Stomach (tissue), 9 donors: ENCODE measurements around the gene RIPOR3. TPM values are rescaled to one million over a fixed set of nuclear protein-coding genes. Genes with fewer than 3 reads are reported as not detected.
"Not testable (repeated sequence)": the region's sequence is repeated elsewhere in the genome, so short reads cannot be mapped to it uniquely, and the experiment has no call there.

ENCODE experiments used
- DNase-seq, 2 donors: peaks; one replicate each; pipeline versions ENCODE4 v3.0.0 to v3.0.0-alpha.2; 2013 to 2019
- H3K27ac ChIP-seq, 5 donors: fragments of 200-600 bp in 4 of 5; sonication (generic) in 4 of 5; one replicate each; pipeline ENCODE4 v1.5.1; 2013 to 2019; ENCODE audit warnings: mild to moderate bottlenecking in 1 of 5, moderate library complexity in 1 of 5
- H3K27me3 ChIP-seq, 3 donors: fragments of 200-600 bp; sonication (generic); one replicate each; pipeline ENCODE4 v1.5.1; 2017 to 2019; ENCODE audit warnings: mixed run types in 1 of 3
- H3K36me3 ChIP-seq, 4 donors: fragments of 200-600 bp; sonication (generic); 1 replicate in 3 of 4; 2 replicates in 1 of 4; pipeline ENCODE4 v1.5.1; 2016 to 2019
- H3K4me1 ChIP-seq, 4 donors: fragments of 200-600 bp; sonication (generic); one replicate each; pipeline ENCODE4 v1.5.1; 2016 to 2019
- H3K4me3 ChIP-seq, 4 donors: fragments of 200-600 bp; sonication (generic) in 3 of 4; one replicate each; pipeline ENCODE4 v1.5.1; 2016 to 2019; ENCODE audit warnings: mild to moderate bottlenecking in 1 of 4
- H3K9me3 ChIP-seq, 4 donors: fragments of 200-600 bp; sonication (generic); one replicate each; pipeline ENCODE4 v1.5.1; 2016 to 2019
- EP300 ChIP-seq: sonication (generic); formaldehyde crosslinking; IDR thresholded peaks from one replicate; pipeline ENCODE4 v1.6.1; 2017; ENCODE audit warnings: antibody characterized with exemption
- POLR2A ChIP-seq, 4 donors: fragments of 450-650 bp; IDR thresholded peaks; one replicate each; pipeline ENCODE4 v1.6.1; 2016; ENCODE audit warnings: antibody characterized with exemption in 4 of 4, control low read depth in 2 of 4, mild to moderate bottlenecking in 1 of 4, moderate library complexity in 1 of 4
- POLR2AphosphoS5 ChIP-seq, 3 donors: sonication (generic); formaldehyde crosslinking; IDR thresholded peaks; one replicate each; pipeline ENCODE4 v1.6.1; 2016; ENCODE audit warnings: antibody characterized with exemption in 3 of 3
- WGBS, 5 donors: extraction: QIAGEN DNeasy Blood & Tissue Kit in 3 of 5; methylation state at CpG; one replicate each; pipeline versions ENCODE4 v1.1.5 to v1.1.7; 2013 to 2018; 5-methylcytosine and 5-hydroxymethylcytosine counted together
- intact Hi-C: fragments of 100-400 bp; cut with DNase I; formaldehyde crosslinking; loops from one replicate; pipeline ENCODE4 v1.15.1; 2023; ENCODE audit warnings: low total_unique reads
- polyA plus RNA-seq, 3 donors: library from polyadenylated mRNA; stranded (reverse); fragments of 200-250 nt; gene quantifications; one replicate each; pipeline ENCODE4 v1.2.3, GENCODE V29; 2013
- total RNA-seq, 5 donors: library from RNA; depleted of rRNA; stranded (reverse); fragments of >200 nt; gene quantifications; one replicate each; pipeline versions ENCODE4 v1.1.0 to v1.2.3, GENCODE V29; 2014 to 2016
- TF ChIP-seq, protein P1 (sequence below), 7 experiments: fragments of 450-650 bp in 4 of 7; fragments of 200-600 bp in 3 of 7; sonication (generic) in 3 of 7; IDR thresholded peaks; one replicate each; pipeline ENCODE4 v1.5.1; 2016 to 2019; ENCODE audit warnings: antibody characterized with exemption in 7 of 7, control low read depth in 2 of 7, mild to moderate bottlenecking in 1 of 7
- donor health status: healthy with polysubstance abuse.
- donor health status: Bipolar disorder and iron deficiency.
- donor health status: healthy.

Gene RIPOR3
- total and polyA plus RNA-seq, 8 donors: 4.4 to 61.1 (median 8.2) TPM

DNA sequence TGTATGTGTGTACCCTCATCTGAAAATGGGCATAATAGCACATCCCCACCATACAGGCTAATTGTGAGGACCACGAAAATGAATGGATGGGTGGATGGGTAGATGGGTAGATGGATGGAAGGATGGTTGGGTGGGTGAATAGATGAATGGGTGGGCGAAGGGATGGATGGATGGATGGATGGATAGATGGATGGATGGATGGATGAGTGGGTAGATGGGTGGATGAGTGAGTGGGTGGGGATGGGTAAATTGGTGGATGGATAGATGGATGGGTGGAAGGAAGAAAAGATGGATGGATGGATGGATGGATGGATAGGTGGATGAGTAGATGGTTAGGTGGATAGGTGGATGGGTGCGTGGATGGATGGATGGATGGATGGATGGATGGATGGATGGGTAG lies 19.7 kb downstream of the RIPOR3 start:
- H3K36me3 ChIP-seq: no peaks in the 10 kb centered on the region
- 88 to 96% (median 94%) methylated on average over 3 of the region's 3 CpGs for WGBS, 5 donors
- peaks cover 15 to 38% (median 31%) of the 10 kb centered on the region in 4 donors for H3K4me1 ChIP-seq
- H3K27me3 ChIP-seq: no peaks in the 10 kb centered on the region
- intact Hi-C loops: no loop called here
- TF ChIP-seq POLR2A (IDR thresholded peaks at IDR 0.05) (no peak), EP300 (no peak), POLR2AphosphoS5 (IDR thresholded peaks at IDR 0.05) (no peak)
- TF ChIP-seq, protein P1, sequence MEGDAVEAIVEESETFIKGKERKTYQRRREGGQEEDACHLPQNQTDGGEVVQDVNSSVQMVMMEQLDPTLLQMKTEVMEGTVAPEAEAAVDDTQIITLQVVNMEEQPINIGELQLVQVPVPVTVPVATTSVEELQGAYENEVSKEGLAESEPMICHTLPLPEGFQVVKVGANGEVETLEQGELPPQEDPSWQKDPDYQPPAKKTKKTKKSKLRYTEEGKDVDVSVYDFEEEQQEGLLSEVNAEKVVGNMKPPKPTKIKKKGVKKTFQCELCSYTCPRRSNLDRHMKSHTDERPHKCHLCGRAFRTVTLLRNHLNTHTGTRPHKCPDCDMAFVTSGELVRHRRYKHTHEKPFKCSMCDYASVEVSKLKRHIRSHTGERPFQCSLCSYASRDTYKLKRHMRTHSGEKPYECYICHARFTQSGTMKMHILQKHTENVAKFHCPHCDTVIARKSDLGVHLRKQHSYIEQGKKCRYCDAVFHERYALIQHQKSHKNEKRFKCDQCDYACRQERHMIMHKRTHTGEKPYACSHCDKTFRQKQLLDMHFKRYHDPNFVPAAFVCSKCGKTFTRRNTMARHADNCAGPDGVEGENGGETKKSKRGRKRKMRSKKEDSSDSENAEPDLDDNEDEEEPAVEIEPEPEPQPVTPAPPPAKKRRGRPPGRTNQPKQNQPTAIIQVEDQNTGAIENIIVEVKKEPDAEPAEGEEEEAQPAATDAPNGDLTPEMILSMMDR (IDR thresholded peaks at IDR 0.05): no peak
- no peak overlapping the region for H3K4me3 ChIP-seq
- no peak for DNase-seq
- H3K27ac ChIP-seq: no peak overlapping the region
- H3K9me3 ChIP-seq: no peaks in the 10 kb centered on the region

DNA sequence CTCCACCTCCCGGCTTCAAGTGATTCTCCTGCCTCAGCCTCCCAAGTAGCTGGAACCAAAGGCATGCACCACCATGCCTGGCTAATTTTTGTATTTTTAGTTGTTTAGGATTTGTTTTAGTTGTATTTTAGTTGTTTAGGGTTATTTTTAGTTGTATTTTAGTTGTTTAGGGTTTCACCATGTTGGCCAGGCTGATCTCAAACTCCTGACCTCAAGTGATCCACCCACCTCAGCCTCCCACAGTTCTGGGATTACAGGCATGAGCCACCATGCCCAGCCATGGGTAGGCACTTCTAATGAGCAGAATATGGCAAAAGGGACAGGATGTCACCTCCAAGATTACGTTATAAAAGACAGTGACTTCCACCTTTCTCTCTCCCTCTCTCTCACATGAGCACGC lies 20.3 kb downstream of the RIPOR3 start:
- peak overlapping the region; percentile 61 to 83 (median 79) for H3K27ac ChIP-seq
- H3K36me3 ChIP-seq, DNase-seq, intact Hi-C loops, H3K9me3 ChIP-seq, H3K4me3 ChIP-seq, H3K27me3 ChIP-seq: not testable (repeated sequence)
- 62 to 81% (median 66%) methylated on average over 3 of the region's 3 CpGs for WGBS, 5 donors
- peaks cover 15 to 37% (median 31%) of the 10 kb centered on the region in 4 donors for H3K4me1 ChIP-seq

DNA sequence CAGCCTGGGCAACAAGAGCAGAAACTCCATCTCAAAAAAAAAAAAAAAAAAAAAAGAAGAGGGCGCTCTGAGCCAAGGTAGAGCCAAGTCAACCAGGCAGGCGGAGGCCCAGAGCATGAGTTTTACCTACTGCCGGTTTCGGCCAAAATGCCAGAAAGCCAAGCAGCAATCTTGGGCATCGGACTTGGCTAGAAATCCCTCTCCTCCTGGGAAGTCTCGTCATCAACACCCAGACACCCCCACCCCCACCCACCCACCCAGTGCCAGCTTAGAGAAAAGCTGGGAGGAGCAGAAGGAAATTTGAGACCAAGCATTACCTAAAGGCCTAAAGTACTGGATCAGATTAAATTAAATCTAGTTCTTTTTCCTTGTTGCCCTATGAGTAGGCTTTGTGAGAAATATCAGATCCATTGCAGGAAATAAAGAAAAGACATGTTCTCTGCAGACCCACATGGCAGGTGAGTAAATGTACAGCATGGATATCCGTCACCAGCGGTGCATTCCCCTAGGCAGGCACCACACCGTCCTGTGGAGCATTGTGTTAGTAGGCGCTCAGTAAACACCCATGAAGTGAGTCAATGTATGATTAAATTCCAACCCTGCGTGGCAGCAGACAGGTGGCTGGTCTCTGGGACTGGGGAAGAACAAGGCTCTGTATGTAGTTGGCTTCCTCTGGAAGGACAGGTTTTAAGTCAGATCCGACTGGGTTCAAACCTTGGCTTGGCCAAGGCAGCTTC lies 21.0 kb downstream of the RIPOR3 start:
- TF ChIP-seq EP300: no peak
- no peak for TF ChIP-seq POLR2A (IDR thresholded peaks at IDR 0.05)
- TF ChIP-seq POLR2AphosphoS5 (IDR thresholded peaks at IDR 0.05): peak in 2 of 3 donors; percentile 74 to 87
- TF ChIP-seq, protein P1 (IDR thresholded peaks at IDR 0.05): no peak
- WGBS, 5 donors: 48 to 68% (median 55%) methylated on average over 11 to 12 of the region's 12 CpGs
- no peaks in the 10 kb centered on the region for H3K27me3 ChIP-seq
- H3K9me3 ChIP-seq: no peaks in the 10 kb centered on the region
- H3K36me3 ChIP-seq: no peaks in the 10 kb centered on the region
- H3K4me3 ChIP-seq: no peak overlapping the region
- peak; percentile 72 to 83 for DNase-seq
- intact Hi-C loops: no loop called here
- peaks cover 15 to 30% (median 30%) of the 10 kb centered on the region in 4 donors for H3K4me1 ChIP-seq
- peak overlapping the region; percentile 61 to 83 (median 79) for H3K27ac ChIP-seq

DNA sequence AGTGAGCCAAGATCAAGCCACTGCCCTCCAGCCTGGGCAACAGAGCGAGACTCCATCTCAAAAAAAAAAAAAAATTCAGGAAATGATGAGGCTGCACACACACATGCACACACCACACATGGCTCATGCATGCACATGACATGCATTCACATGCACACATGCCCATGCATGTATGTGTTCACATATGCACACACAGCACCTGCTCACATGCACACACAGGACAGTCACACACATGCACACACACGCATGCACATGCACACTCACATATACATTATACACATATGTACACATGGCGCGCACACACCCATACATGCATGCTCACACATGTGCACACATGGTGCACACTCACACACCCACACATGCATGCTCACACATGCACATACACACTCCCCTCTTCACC lies 22.5 kb downstream of the RIPOR3 start:
- intact Hi-C loops: no loop called here
- 96 to 99% (median 97%) methylated on average over 4 of the region's 4 CpGs for WGBS, 5 donors

More for the DNA sequence above, 22.5 kb downstream of the RIPOR3 start:
- no peak overlapping the region for H3K4me3 ChIP-seq
- DNase-seq: no peak
- H3K9me3 ChIP-seq: no peaks in the 10 kb centered on the region
- peaks cover 7 to 23% (median 21%) of the 10 kb centered on the region in 4 donors for H3K4me1 ChIP-seq
- H3K27me3 ChIP-seq: no peaks in the 10 kb centered on the region
- H3K36me3 ChIP-seq: no peaks in the 10 kb centered on the region
- H3K27ac ChIP-seq: no peak overlapping the region
- no peak for TF ChIP-seq EP300
- TF ChIP-seq, protein P1 (IDR thresholded peaks at IDR 0.05): no peak
- no peak for TF ChIP-seq POLR2A (IDR thresholded peaks at IDR 0.05)
- no peak for TF ChIP-seq POLR2AphosphoS5 (IDR thresholded peaks at IDR 0.05)
